GM18502 (cell line): ENCODE results near the gene ERBB4.
"Not testable (repeated sequence)": the region's sequence is repeated elsewhere in the genome, so short reads cannot be mapped to it uniquely, and the experiment has no call there.

ENCODE experiments used
- ATAC-seq: cut with Tn5 transposase; IDR thresholded peaks from one replicate; pipeline ENCODE4 v1.9.1; 2021; ENCODE audit warnings: mild to moderate bottlenecking; ENCODE audit not compliant: unreplicated experiment, poor library complexity

Gene ERBB4

DNA sequence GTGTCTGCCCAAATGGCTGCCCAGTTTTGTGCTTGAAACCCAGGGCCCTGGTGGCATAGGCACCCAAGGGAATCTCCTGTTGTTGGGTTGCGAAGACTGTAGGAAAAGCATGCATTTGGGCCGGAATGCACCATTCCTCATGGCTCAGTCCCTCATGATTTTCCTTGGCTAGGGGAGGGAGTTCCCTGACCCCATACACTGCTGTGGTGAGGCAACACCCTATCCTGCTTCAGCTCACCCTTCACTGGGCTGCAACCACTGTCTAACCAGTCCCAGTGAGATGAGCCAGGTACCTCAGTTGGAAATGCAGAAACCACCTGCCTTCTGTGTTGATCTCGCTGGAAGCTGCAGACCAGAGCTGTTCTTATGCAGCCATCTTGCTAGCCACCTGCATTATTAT lies 300.4 kb downstream of the ERBB4 start:
- not testable (repeated sequence) for ATAC-seq

DNA sequence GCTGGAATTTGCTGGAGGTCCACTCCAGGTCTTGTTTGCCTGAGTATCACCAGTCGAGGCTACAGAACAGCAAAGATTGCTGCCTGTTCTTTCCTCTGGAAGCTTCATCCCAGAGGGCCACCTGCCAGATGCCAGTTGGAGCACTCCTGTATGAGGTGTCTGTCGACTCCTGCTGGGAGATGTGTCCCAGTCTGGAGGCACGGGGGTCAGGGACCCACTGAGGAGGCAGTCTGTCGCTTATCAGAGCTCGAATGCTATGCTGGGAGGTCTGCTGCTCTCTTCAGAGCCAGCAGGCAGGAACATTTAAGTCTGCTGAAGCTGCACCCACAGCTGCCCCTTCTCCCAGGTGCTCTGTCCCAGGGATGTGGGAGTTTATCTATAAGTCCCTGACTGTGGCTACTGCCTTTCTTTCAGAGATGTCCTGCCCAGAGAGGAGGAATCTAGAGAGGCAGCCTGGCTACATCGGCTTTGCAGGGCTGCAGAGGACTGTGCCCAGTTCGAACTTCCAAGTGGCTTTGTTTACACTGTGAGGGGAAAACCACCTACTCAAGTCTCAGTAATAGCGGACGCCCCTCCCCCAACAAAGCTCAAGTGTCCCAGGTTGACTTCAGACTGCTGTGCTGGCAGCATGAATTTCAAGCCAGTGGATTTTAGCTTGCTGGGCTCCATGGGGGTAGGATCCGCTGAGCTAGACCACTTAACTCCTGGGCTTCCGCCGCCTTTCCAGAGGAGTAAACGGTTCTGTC lies 301.1 kb downstream of the ERBB4 start:
- no peak for ATAC-seq

DNA sequence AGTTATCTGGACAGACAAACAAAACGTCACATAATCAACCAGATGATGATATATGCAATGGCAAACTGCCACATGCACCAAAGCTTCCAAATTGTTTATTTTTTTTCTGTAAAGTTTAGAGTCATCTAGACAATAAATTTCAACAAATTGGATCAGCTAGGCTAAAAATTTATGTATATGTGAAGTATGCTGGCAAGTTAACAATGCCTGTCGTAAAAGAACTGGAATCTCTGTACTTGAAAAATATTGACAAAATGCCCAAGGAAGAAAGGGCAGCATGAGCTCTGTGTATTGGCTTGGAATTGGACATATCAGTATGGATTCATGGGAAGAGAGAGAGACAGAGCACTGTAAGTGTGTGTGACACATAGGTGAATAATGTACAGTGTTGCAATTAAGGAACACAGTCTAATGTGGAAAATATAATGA lies 309.8 kb downstream of the ERBB4 start:
- ATAC-seq = no peak

DNA sequence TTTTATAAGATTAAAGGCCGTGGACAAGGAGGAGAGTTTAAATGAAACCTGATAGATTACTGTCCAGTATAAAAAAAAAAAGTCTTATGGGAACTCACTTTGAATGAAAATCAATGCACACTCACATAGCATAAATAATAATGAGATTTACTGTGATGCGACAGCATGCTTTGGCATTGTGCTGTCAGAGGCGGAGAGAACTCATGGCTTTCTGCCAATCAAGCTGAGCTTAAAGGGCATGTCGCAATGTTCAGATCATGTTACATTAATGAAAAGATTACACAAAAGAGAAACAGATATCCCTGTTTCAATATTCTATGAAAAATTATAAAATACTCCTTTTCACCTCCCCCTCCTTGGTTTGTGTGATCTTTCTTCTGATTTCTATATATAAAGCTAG lies 310.8 kb downstream of the ERBB4 start:
- ATAC-seq = no peak

DNA sequence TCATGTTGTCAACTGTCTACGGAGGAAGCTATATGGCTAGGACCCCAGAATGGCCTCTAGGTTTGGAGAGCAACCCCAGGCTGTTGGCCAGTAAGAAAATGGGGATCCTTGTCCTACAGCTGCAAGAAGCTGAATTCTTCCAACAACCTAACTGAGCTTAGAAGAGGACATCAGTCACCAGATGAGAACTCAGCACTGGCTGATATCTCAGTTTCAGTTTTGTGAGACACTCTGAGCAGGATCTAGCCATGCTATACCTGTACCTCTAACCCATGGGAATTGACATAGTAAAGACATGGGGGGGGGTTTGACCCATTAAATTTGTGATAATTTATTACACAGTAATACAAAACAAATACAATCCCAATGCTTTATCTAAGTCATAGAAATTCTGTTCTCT lies 312.5 kb downstream of the ERBB4 start:
- no peak for ATAC-seq

DNA sequence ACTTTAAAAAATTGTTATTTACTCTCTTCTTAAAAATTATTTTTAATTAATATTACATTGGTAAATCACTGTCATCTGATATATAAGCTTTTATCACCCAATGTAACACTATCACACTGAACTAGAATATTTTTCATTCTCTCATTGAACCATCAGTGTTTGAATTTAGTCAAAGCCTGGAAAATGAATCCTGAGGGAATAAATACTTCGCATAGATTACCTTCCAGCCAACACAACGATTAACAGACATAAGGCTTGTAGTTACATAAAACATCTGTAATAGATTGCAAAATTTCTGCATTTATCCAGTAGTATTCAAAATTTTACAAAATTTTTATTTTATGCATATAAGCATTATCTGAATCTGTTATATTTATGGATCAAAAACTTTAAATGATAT lies 314.9 kb downstream of the ERBB4 start:
- no peak for ATAC-seq

DNA sequence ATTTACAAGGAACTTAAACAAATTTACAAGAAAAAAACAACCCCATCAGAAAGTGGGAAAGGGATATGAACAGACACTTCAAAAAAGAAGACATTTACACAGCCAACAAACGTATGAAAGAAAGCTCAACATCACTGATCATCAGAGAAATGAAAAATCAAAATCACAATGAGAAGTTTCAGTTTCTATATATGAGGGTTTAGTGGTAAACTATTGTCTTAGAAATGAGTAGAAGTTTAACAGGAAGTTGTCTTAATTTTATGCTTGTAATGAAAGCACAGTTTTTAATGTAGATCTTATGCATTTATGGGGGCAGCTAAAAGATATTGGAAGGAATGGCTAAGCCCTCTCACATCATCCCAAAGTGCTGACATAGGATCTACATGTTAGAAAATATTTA lies 325.4 kb downstream of the ERBB4 start:
- ATAC-seq = peak; percentile 63

DNA sequence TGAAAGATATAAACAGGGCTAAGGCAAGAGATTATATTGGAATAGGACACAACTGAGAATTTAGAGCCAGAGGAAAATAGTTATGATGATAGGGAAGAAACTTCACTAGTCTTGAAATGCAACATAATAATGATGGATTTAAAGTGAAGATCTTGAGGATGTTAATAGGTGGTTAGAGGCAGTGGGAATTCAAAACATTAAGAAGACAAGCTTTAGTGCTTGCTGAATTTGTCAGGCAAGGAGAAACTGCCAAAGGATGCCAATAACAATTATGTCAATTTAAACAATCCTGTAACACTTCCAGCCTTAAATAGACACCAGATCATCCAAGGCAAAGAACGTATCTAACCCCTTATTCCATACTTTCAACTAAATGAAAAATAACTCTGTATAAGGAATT lies 330.1 kb downstream of the ERBB4 start:
- ATAC-seq = no peak

DNA sequence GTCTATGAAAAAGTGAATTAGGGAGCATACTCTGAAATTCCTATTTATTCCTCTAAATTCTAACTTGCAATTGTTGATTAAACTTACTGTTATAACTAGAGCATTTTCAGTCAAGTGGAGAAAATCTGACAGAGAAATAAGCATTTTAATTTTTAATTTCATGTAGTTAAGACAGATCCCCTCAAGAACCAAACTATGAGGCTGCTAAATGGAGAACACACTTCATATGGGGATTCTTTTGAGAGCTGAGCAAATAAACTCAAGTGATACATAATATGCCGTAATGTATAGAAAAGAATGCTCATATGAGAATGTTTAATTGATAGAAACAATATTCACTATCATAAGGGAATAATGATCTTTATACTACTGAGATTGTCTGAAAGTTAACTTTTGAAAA lies 340.8 kb downstream of the ERBB4 start:
- ATAC-seq = no peak

DNA sequence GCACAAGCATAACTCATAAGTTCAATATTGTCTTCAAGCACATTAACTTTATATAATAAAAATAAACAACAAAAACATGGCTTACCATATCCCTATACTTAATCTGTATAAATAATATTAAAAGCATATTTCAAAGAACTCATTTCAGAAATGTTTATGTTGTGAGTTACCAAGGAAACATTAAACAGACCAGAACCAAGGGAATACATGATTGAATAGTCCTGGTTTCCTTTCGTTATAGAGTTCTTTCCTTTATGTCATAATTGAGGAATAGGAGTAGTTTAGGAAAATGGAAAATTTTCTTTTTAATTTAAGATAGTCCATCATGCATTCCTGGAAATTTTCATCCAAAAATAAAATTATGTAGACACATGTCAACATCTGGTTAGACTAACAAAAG lies 343.0 kb downstream of the ERBB4 start:
- no peak for ATAC-seq

DNA sequence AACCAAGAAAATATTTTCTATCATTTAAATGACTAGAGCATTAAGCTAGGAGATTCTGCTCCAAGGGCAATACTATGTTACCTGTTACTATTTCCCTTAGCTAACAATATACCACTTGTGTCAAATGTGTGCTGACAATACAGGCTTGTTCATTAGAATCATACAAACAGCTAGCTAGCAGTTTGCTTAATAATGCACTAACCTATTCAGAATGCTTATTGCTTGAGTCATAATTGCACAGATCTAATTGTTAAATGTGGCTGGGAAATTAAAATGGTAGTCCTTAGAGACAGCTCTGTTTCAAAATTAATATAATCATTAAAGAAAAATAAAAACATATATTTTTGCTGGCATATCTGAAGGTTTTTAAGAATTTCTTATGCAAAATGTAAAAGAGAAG lies 344.2 kb downstream of the ERBB4 start:
- no peak for ATAC-seq

DNA sequence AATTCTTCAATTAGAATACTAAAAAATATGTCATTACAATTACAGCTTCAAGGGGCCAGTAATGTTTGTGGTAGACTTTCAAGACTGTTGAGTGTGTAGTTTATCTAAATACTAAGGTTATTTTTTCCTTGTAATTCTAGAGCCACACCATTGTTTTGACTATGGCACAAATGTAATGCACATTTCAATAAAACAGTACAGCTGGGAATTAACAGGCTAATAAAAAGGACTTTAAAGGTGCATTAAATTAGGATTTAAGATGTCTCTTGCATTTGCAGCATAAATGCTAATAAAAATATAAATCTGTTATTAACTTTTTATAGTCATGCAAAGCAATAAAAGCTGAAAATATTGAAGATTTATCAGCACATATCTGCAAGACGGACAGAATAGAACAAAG lies 344.8 kb downstream of the ERBB4 start:
- no peak for ATAC-seq

DNA sequence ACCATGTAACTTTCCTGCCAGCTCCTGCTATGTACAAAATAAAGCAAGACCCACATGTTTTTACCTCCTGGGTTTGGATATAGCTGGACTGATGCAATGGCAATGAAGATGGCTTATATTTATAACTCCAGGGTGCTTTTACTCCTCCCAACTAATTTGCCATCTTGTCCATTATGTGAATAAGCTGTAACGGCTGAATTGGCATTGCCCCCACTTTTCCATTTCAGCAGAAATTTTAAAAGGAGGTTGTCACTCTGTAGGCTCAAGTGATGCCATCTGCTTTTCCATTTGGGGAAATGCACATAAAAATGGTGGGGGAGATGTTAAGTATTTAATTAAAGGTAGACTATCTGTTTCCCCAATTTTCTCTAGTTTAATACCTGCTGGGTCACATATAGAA lies 345.5 kb downstream of the ERBB4 start:
- ATAC-seq = no peak

DNA sequence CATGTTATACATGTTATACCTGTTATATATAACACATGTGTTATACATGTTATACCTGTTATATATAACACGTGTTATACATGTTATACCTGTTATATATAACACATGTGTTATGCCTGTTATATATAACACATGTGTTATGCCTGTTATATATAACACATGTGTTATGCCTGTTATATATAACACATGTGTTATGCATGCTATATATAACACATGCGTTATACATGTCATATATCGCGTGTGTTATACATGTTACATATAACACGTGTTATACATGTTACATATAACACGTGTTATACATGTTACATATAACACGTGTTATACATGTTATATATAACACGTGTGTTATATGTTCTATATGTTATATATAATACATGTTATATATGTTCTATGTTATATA lies 347.2 kb downstream of the ERBB4 start:
- not testable (repeated sequence) for ATAC-seq

DNA sequence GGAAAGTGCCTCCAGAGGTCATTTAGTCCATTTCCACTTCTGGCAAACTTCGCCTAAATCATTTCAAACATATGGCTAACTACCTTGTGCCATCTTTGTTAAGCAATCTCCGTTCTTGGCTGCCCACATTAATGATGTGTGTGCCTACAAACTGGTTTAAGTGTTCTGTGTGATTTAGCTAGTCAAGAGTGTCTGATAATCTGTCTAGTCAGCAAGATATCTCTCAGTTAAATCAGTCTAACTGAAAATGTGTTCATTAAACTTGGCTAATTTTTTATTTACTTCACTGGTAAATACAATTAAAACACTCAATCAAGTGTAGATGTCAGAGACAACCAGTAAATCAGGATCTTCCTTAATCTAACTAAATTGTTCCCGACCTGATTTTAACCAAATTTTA lies 352.4 kb downstream of the ERBB4 start:
- no peak for ATAC-seq

DNA sequence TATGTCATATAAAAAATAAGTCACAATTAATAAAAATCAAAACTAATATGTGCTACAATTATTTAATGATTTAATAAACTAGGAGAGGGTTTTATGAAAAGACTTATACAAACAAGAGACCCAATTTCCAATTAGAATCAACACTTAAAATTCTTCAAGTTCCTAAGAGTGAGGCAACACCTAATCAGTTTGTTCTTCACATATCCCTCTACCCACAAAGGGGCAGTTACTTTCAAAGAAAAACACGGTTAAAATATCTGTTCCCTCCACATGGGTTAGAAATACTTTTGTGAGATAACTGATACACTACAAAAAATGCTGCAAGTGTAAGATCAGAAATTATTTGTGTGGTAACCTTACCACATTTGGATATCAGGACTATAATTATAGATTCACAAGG lies 357.0 kb downstream of the ERBB4 start:
- ATAC-seq = no peak

DNA sequence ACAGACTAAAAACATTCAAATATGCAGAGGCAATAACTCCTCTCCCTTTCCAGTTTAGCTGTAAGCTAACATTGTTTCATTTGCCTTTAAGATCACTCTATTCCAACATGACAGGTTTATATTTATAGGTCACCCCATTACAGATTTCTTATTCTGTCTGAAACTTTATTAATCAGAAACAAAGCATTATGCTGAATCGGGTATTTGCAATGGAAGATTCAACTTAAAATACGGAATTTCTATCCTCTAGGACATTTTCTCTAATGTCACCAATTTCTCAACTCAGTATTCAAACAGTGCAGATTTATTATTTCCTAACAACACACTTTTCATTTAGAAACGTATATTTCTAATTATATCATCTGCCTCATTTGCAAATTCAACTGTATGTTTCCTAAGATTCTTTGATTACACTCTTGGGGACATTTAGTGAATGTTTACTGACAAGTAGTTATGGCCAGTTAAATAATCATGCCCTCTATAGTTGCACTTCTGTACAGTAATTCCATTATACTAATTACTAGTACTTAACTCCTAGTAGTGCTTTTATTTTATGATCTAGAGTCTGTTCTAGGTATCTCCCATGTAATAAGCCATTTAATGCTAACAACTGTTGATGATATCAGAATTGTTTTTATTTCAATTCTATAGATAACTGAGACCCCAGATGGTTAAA lies 358.1 kb downstream of the ERBB4 start:
- ATAC-seq = no peak

DNA sequence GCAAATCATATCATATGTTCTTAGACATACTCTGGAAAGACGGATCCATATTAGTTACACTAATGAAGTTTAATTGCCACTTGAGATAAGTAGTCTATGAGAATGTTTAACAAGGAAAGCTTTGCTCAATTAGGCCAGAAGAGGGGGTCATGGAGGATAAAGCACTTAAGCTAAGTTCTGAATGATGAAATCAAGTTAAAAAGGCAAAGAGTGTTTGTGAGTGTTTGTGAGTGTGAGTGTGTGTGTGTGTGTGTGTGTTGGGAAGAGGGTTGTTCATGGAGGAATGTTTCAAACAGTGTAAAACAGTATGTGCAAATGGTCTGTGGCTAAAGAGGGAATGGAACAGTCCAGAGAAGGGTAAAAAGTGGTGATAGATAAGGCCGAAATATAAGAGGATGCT lies 360.9 kb downstream of the ERBB4 start:
- no peak for ATAC-seq

DNA sequence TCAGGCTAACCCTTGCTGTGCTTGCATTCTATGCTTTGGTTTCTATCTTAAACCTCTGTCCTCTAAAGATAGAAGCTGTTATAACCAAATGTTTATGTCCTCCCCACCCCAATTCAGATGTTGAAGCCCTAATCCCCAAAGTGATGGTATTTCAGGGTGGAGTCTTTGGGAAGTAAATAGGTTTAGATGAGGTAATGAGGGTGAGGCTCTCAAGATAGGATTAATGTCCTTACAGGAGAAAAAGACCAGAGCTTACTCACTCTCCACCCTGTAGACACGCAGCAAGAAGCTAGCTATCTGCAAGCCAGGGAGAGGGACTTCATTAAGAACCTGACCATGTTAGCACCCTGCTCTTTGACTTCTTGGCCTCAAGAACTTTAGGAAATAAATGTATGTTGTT lies 362.5 kb downstream of the ERBB4 start:
- ATAC-seq = no peak

DNA sequence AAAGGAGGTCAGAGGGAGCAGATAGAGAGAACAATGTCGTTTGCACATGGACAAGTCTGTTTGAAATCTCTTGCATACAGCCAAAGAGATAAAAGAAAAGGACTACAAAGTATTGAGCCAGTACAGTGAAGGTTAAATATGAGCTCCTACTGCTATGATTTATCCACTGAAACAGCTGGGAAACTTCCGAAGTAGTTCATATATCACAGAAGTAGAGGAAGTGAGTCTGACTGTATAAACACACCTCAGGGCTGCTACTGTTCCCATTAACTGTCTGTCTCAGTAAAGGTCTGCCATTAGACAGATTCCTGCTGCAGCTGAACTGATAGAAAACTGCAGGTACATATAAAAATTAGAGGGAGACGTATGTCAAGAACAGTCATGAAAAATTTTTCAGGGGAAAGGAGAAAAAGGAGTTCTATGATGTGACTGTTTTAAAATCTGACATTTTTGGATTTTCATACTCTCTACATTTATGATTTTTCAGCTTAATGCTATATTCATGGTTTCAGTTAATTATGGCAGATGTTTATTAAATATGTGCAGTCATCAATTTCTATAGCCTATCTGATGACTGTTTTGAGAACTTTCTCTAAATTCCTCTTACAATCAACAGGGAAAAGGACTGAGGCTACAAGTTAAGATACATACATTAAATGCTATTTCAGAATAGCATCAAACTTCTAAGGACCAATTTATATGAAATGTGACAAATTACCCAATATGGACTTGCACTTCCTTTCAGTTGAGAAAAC lies 364.7 kb downstream of the ERBB4 start:
- no peak for ATAC-seq

DNA sequence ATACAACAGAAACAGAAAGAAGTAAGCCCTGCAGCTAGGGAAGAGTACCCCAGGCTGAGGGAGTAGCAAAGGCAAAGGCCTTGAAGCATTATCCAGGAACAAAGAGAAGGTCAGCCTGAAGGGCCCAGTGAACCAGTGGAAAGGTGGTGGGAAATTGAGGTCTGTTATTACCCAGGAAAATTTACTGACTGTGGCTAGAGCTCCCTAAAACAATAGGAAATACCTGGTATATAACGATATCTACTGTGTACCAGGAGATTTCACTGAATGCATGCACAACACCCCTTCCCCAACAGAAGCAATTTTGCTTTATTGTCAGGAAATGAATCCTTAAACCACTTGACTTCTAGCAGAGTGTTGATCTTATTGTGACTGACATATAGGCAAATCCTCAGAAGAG lies 365.3 kb downstream of the ERBB4 start:
- ATAC-seq = no peak
